Liver (tissue), 9 donors: ENCODE data around the gene DNAH1. TPM values are rescaled to one million over a fixed set of nuclear protein-coding genes. Genes with fewer than 3 reads are reported as not detected.

Experiments
- DNase-seq: peaks from one replicate; pipeline ENCODE4 v3.0.0-alpha.2; 2017; ENCODE audit warnings: low spot score
- H3K27ac ChIP-seq, 2 donors: one replicate each; pipeline ENCODE4 v1.7.0; 2013; ENCODE audit warnings: inconsistent platforms in 2 of 2, low read length in 2 of 2, control low read depth in 1 of 2, low read depth in 1 of 2, mild to moderate bottlenecking in 1 of 2
- H3K27me3 ChIP-seq, 4 donors: one replicate each; pipeline versions ENCODE4 v1.6.1 to v1.7.0; 2013; ENCODE audit warnings: low read length in 3 of 4, inconsistent platforms in 1 of 4, mild to moderate bottlenecking in 1 of 4, moderate library complexity in 1 of 4; ENCODE audit not compliant: control insufficient read depth in 4 of 4, insufficient read depth in 4 of 4
- H3K36me3 ChIP-seq, 4 donors: one replicate each; pipeline versions ENCODE4 v1.6.1 to v1.7.0; 2013; ENCODE audit warnings: low read length in 3 of 4, mild to moderate bottlenecking in 3 of 4, low read depth in 1 of 4, moderate library complexity in 1 of 4; ENCODE audit not compliant: control insufficient read depth in 4 of 4, insufficient read depth in 3 of 4
- H3K4me1 ChIP-seq, 4 donors: one replicate each; pipeline versions ENCODE4 v1.6.1 to v1.7.0; 2013; ENCODE audit warnings: low read length in 3 of 4, mild to moderate bottlenecking in 3 of 4, moderate library complexity in 1 of 4; ENCODE audit not compliant: control insufficient read depth in 4 of 4, insufficient read depth in 4 of 4
- H3K4me3 ChIP-seq, 3 donors: one replicate each; pipeline versions ENCODE4 v1.6.1 to v1.7.0; 2013; ENCODE audit warnings: low read length in 3 of 3, control low read depth in 1 of 3, low read depth in 1 of 3, mild to moderate bottlenecking in 1 of 3
- H3K9ac ChIP-seq, 2 donors: one replicate each; pipeline ENCODE4 v1.7.0; 2013; ENCODE audit warnings: low read length in 2 of 2, mild to moderate bottlenecking in 2 of 2, moderate library complexity in 2 of 2, control low read depth in 1 of 2, low read depth in 1 of 2
- H3K9me3 ChIP-seq, 4 donors: one replicate each; pipeline versions ENCODE4 v1.6.1 to v1.7.0; 2013; ENCODE audit warnings: low read length in 3 of 4; ENCODE audit not compliant: control insufficient read depth in 4 of 4
- ATF3 ChIP-seq: IDR thresholded peaks from 2 replicates; pipeline ENCODE4 v1.6.1; 2016; ENCODE audit warnings: antibody characterized with exemption
- CTCF ChIP-seq: fragments of 150-350 bp; IDR thresholded peaks from 2 replicates; pipeline ENCODE4 v1.5.1; 2017; ENCODE audit warnings: improper control_type of control experiment, low read depth, low read length; ENCODE audit not compliant: missing input control
- EGR1 ChIP-seq, 2 donors: IDR thresholded peaks; 2 replicates each; pipeline ENCODE4 v1.6.1; 2016 to 2018; ENCODE audit warnings: antibody characterized with exemption in 2 of 2, low read depth in 2 of 2
- FOXA1 ChIP-seq: IDR thresholded peaks from 2 replicates; pipeline ENCODE4 v1.6.1; 2016; ENCODE audit warnings: antibody characterized with exemption
- FOXA2 ChIP-seq: IDR thresholded peaks from 2 replicates; pipeline ENCODE4 v1.6.1; 2016; ENCODE audit warnings: antibody characterized with exemption
- HNF4A ChIP-seq, 2 donors: conservative IDR thresholded peaks; 2 replicates each; pipeline ENCODE4 v1.6.1; 2016; ENCODE audit warnings: antibody characterized with exemption in 2 of 2, mild to moderate bottlenecking in 2 of 2
- HNF4G ChIP-seq: IDR thresholded peaks from 2 replicates; pipeline ENCODE4 v1.6.1; 2016; ENCODE audit warnings: antibody characterized with exemption
- JUND ChIP-seq, 2 donors: IDR thresholded peaks; 2 replicates each; pipeline ENCODE4 v1.6.1; 2016; ENCODE audit warnings: antibody characterized with exemption in 2 of 2
- MAX ChIP-seq: IDR thresholded peaks from 2 replicates; pipeline ENCODE4 v1.6.1; 2016; ENCODE audit warnings: antibody characterized with exemption
- NR2F2 ChIP-seq: IDR thresholded peaks from 2 replicates; pipeline ENCODE4 v1.6.1; 2016; ENCODE audit warnings: antibody characterized with exemption
- RAD21 ChIP-seq, 2 donors: IDR thresholded peaks; 2 replicates each; pipeline ENCODE4 v1.6.1; 2016; ENCODE audit warnings: antibody characterized with exemption in 2 of 2, mild to moderate bottlenecking in 2 of 2
- REST ChIP-seq: IDR thresholded peaks from 2 replicates; pipeline ENCODE4 v1.6.1; 2016; ENCODE audit warnings: antibody characterized with exemption, mild to moderate bottlenecking
- RXRA ChIP-seq, 2 donors: IDR thresholded peaks; 2 replicates each; pipeline ENCODE4 v1.6.1; 2017 to 2018; ENCODE audit warnings: antibody characterized with exemption in 2 of 2, mild to moderate bottlenecking in 1 of 2
- SP1 ChIP-seq: IDR thresholded peaks from 2 replicates; pipeline ENCODE4 v1.6.1; 2018; ENCODE audit warnings: antibody characterized with exemption, mild to moderate bottlenecking
- TAF1 ChIP-seq: conservative IDR thresholded peaks from 2 replicates; pipeline ENCODE4 v1.6.1; 2016; ENCODE audit warnings: antibody characterized with exemption, mild to moderate bottlenecking
- YY1 ChIP-seq: IDR thresholded peaks from 2 replicates; pipeline ENCODE4 v1.6.1; 2016; ENCODE audit warnings: antibody characterized with exemption, mild to moderate bottlenecking
- ZBTB33 ChIP-seq: IDR thresholded peaks from 2 replicates; pipeline ENCODE4 v1.6.1; 2016; ENCODE audit warnings: antibody characterized with exemption
- WGBS: extraction: QIAGEN DNeasy Blood & Tissue Kit; methylation state at CpG from one replicate; pipeline ENCODE4 v1.1.7; 2013; 5-methylcytosine and 5-hydroxymethylcytosine counted together
- polyA plus RNA-seq, 2 donors: library from polyadenylated mRNA; stranded (reverse) in 1 of 2; unstranded in 1 of 2; fragments of 200-250 nt in 1 of 2; fragments of >200 nt in 1 of 2; fragmentation: Nextera tagmentation in 1 of 2; extraction: Ambion mirVana in 1 of 2; gene quantifications; one replicate each; pipeline versions ENCODE4 v1.2.1 to v1.2.3, GENCODE V29; 2013 to 2015
- total RNA-seq, 2 donors: library from RNA; depleted of rRNA; stranded (reverse); fragments of >200 nt; gene quantifications; one replicate each; pipeline ENCODE4 v1.2.3, GENCODE V29; 2014
- donor health status: healthy.
- donor health status: healthy.
- donor health status: healthy.
- donor health status: healthy.
- donor health status: healthy.

The DNAH1 gene
- total and polyA plus RNA-seq, 4 donors, result 1.5 to 6.0 (median 2.5) TPM

- Histone ChIP-seq H3K27ac (no peak overlapping the region), H3K4me1 (no peaks in the 10 kb centered on the region), H3K36me3 (peaks cover 0 to 8% (median 0%) of the 10 kb centered on the region in 4 donors), H3K4me3 (no peak overlapping the region), H3K9me3 (no peaks in the 10 kb centered on the region), H3K27me3 (no peaks in the 10 kb centered on the region), H3K9ac (no peak overlapping the region)
- 92% methylated on average over 5 of the region's 5 CpGs for WGBS
- DNase-seq, result no peak
- TF ChIP-seq REST, result no peak
- TF ChIP-seq YY1, result no peak
- TF ChIP-seq MAX, result no peak
- no peak for TF ChIP-seq JUND (IDR thresholded peaks at IDR 0.05)
- no peak for TF ChIP-seq HNF4G
- no peak for TF ChIP-seq HNF4A (conservative IDR thresholded peaks at IDR 0.05)
These were observed 10.2 kb upstream of the DNAH1 start for GRCh38 chr3:52305926-52306325.

- 88% methylated on average over 4 of the region's 4 CpGs for WGBS
These were observed 9.1 kb upstream of the DNAH1 start for GRCh38 chr3:52306978-52307377.

GRCh38 chr3:52308308-52308707, 7.8 kb upstream of the DNAH1 start:
- Histone ChIP-seq H3K9ac (no peak overlapping the region), H3K36me3 (peaks cover 0 to 8% (median 0%) of the 10 kb centered on the region in 4 donors), H3K27me3 (no peaks in the 10 kb centered on the region), H3K4me1 (no peaks in the 10 kb centered on the region), H3K9me3 (no peaks in the 10 kb centered on the region), H3K27ac (no peak overlapping the region), H3K4me3 (no peak overlapping the region)
- no peak for DNase-seq
- 83% methylated on average over 1 of the region's 1 CpG for WGBS
- TF ChIP-seq RXRA (IDR thresholded peaks at IDR 0.05) (no peak), MAX (no peak), ZBTB33 (no peak), RAD21 (IDR thresholded peaks at IDR 0.05) (no peak), NR2F2 (no peak), SP1 (no peak), HNF4G (no peak), ATF3 (no peak), FOXA1 (no peak), TAF1 (no peak), YY1 (no peak), CTCF (no peak), FOXA2 (no peak)

More at GRCh38 chr3:52306978-52307377, 9.1 kb upstream of the DNAH1 start:
- Histone ChIP-seq H3K27me3 (no peaks in the 10 kb centered on the region), H3K4me3 (no peak overlapping the region), H3K9me3 (no peaks in the 10 kb centered on the region), H3K36me3 (peaks cover 0 to 8% (median 0%) of the 10 kb centered on the region in 4 donors), H3K4me1 (no peaks in the 10 kb centered on the region), H3K27ac (no peak overlapping the region), H3K9ac (no peak overlapping the region)
- no peak for TF ChIP-seq ATF3
- no peak for TF ChIP-seq EGR1 (IDR thresholded peaks at IDR 0.05; ENCODE audit: low read depth in 2 of 2)
- no peak for TF ChIP-seq HNF4A (conservative IDR thresholded peaks at IDR 0.05)
- TF ChIP-seq NR2F2, result no peak
- TF ChIP-seq MAX, result no peak
- TF ChIP-seq JUND (IDR thresholded peaks at IDR 0.05), result no peak
- DNase-seq, result no peak
